Psoas muscle (tissue), 8 donors: Measurements from ENCODE around the gene RFX1. TPM values are rescaled to one million over a fixed set of nuclear protein-coding genes. Genes with fewer than 3 reads are reported as not detected.
"Not testable (repeated sequence)": the region's sequence is repeated elsewhere in the genome, so short reads cannot be mapped to it uniquely, and the experiment has no call there.

ENCODE experiments used
- ATAC-seq, 4 donors: fragments of 200-7000 bp; cut with Tn5 transposase; one replicate each; pipeline ENCODE4 v1.9.1; 2020; ENCODE audit warnings: moderate library complexity in 3 of 4, mild to moderate bottlenecking in 2 of 4
- DNase-seq, 2 donors: peaks; one replicate each; pipeline ENCODE4 v3.0.0-alpha.2; 2020
- H3K27ac ChIP-seq: fragments of 200-600 bp; one replicate; pipeline ENCODE4 v1.8.0; 2022
- H3K27me3 ChIP-seq, 3 donors: fragments of 200-600 bp in 1 of 3; one replicate each; pipeline versions ENCODE4 v1.6.1 to v1.8.0; 2013 to 2022; ENCODE audit warnings: low read length in 2 of 3, mild to moderate bottlenecking in 2 of 3, moderate library complexity in 1 of 3; ENCODE audit not compliant: insufficient read depth in 3 of 3
- H3K36me3 ChIP-seq, 2 donors: fragments of 200-600 bp in 1 of 2; one replicate each; pipeline versions ENCODE4 v1.6.1 to v1.8.0; 2013 to 2022; ENCODE audit warnings: low read depth in 1 of 2, mild to moderate bottlenecking in 1 of 2, moderate library complexity in 1 of 2; ENCODE audit not compliant: insufficient read depth in 1 of 2
- H3K4me1 ChIP-seq: fragments of 200-600 bp; one replicate; pipeline ENCODE4 v1.8.0; 2022
- H3K4me3 ChIP-seq: fragments of 200-600 bp; one replicate; pipeline ENCODE4 v1.8.0; 2022; ENCODE audit warnings: mild to moderate bottlenecking
- H3K9me3 ChIP-seq: fragments of 200-600 bp; one replicate; pipeline ENCODE4 v1.8.0; 2022
- CTCF ChIP-seq: fragments of 200-600 bp; IDR thresholded peaks from one replicate; pipeline ENCODE4 v1.8.0; 2022; ENCODE audit warnings: antibody characterized with exemption
- WGBS, 3 donors: extraction: QIAGEN DNeasy Blood & Tissue Kit; methylation state at CpG; one replicate each; pipeline versions ENCODE4 v1.1.6 to v1.1.7; 2013; 5-methylcytosine and 5-hydroxymethylcytosine counted together
- intact Hi-C, 2 donors: fragments of 100-400 bp; cut with DNase I; formaldehyde crosslinking; loops; one replicate each; pipeline versions ENCODE4 v1.11.0 to v1.14.2; 2022
- polyA plus RNA-seq, 3 donors: library from polyadenylated mRNA; stranded (reverse); fragments of 200-250 nt; gene quantifications; one replicate each; pipeline ENCODE4 v1.2.3, GENCODE V29; 2013
- total RNA-seq, 4 donors: library from RNA; stranded (reverse); fragmentation: NEBNext Ultra II Directional in 2 of 4; extraction: Animal tissue kit (Norgen Biotek cat#: 25700) in 2 of 4; gene quantifications; one replicate each; pipeline versions ENCODE4 v1.2.1 to v1.2.4, GENCODE V29; 2021 to 2023
- donor health status: healthy with polysubstance abuse.
- donor health status: DM: no; HTN: no; CAD: no; lungs with moderate emphysema.
- donor health status: Bipolar disorder and iron deficiency.
- donor health status: healthy.
- donor health status: DM: yes; HTN: yes; CAD: no.
- donor health status: DM: no; HTN: no; CAD: no.
- donor health status: DM: no; HTN: no; CAD: no.
- donor health status: DM: yes; HTN: yes; CAD: no.

The RFX1 gene
- total and polyA plus RNA-seq, 7 donors, result 2.9 to 10.1 (median 6.4) TPM

- no peaks in the 10 kb centered on the region for H3K9me3 ChIP-seq
- ATAC-seq, result peak; percentile 45 to 88 (median 73)
- peaks cover 0 to 16% of the 10 kb centered on the region in 2 donors for H3K36me3 ChIP-seq
- 30 to 48% (median 45%) methylated on average over 11 of the region's 11 CpGs for WGBS, 3 donors
- peak in 1 of 2 donors; percentile 83 for DNase-seq
- no peak for TF ChIP-seq CTCF
- peaks cover 31% of the 10 kb centered on the region for H3K4me1 ChIP-seq
- no peak overlapping the region for H3K4me3 ChIP-seq
- intact Hi-C loops, result no loop called here
- no peaks in the 10 kb centered on the region for H3K27me3 ChIP-seq
- peak overlapping the region; percentile 46 for H3K27ac ChIP-seq
These were observed 30.2 kb downstream of the RFX1 start for GRCh38 chr19:13975870-13976269.

GRCh38 chr19:13974073-13974472 is 32.0 kb downstream of the RFX1 start:
- H3K27me3 ChIP-seq, result no peaks in the 10 kb centered on the region
- peaks cover 17% of the 10 kb centered on the region for H3K4me1 ChIP-seq
- WGBS, 3 donors, result 55 to 71% (median 56%) methylated on average over 12 of the region's 12 CpGs
- H3K36me3 ChIP-seq, result peaks cover 0 to 28% of the 10 kb centered on the region in 2 donors
- intact Hi-C loops, result no loop called here
- no peaks in the 10 kb centered on the region for H3K9me3 ChIP-seq
- no peak overlapping the region for H3K27ac ChIP-seq
- TF ChIP-seq CTCF, result no peak
- ATAC-seq, result peak in 3 of 4 donors; percentile 35 to 56 (median 50)
- H3K4me3 ChIP-seq, result no peak overlapping the region
- DNase-seq, result no peak

- H3K4me3 ChIP-seq, H3K27ac ChIP-seq, intact Hi-C loops, H3K27me3 ChIP-seq, ATAC-seq, DNase-seq, H3K9me3 ChIP-seq: not testable (repeated sequence)
- 87 to 99% (median 99%) methylated on average over 3 of the region's 3 CpGs for WGBS, 3 donors
- Histone ChIP-seq H3K36me3 (peaks cover 0 to 34% of the 10 kb centered on the region in 2 donors), H3K4me1 (peaks cover 16% of the 10 kb centered on the region)
These were observed 32.6 kb downstream of the RFX1 start for GRCh38 chr19:13973479-13973878.

GRCh38 chr19:13972368-13973155 is 33.6 kb downstream of the RFX1 start:
- ATAC-seq, result peak in 1 of 4 donors; percentile 45
- TF ChIP-seq CTCF, result no peak
- no peak for DNase-seq
- intact Hi-C loops, result no loop called here
- H3K9me3 ChIP-seq, result no peaks in the 10 kb centered on the region
- H3K4me1 ChIP-seq, result peaks cover 16% of the 10 kb centered on the region
- WGBS, 3 donors, result 77 to 87% (median 84%) methylated on average over 30 to 37 of the region's 37 CpGs
- peaks cover 0 to 44% of the 10 kb centered on the region in 2 donors for H3K36me3 ChIP-seq
- no peaks in the 10 kb centered on the region for H3K27me3 ChIP-seq
- H3K27ac ChIP-seq, result no peak overlapping the region
- H3K4me3 ChIP-seq, result no peak overlapping the region

GRCh38 chr19:13971868-13972267 is 34.3 kb downstream of the RFX1 start:
- DNase-seq, intact Hi-C loops, H3K27ac ChIP-seq, ATAC-seq, H3K4me3 ChIP-seq, H3K9me3 ChIP-seq, H3K27me3 ChIP-seq: not testable (repeated sequence)
- Histone ChIP-seq H3K36me3 (peaks cover 0 to 50% of the 10 kb centered on the region in 2 donors), H3K4me1 (peaks cover 16% of the 10 kb centered on the region)
- 88 to 90% (median 89%) methylated on average over 15 of the region's 15 CpGs for WGBS, 3 donors
